Thoracic aorta endothelial cell (primary cell): ENCODE results near the gene CDK13. TPM values are rescaled to one million over a fixed set of nuclear protein-coding genes. Genes with fewer than 3 reads are reported as not detected.

Experiments used
- small RNA-seq: library from RNA; depleted of rRNA; stranded (forward); fragments of <200 nt; gene quantifications from one replicate; pipeline ENCODE3, GENCODE V24; 2012
- total RNA-seq: library from RNA; depleted of rRNA; stranded (reverse); fragments of >200 nt; gene quantifications from 2 replicates; pipeline ENCODE4 v1.2.3, GENCODE V29; 2012

The CDK13 gene
- 90.1 and 104 TPM in 2 replicates for total RNA-seq

GRCh38 chr7:39949971-39950472 lies at the start of gene CDK13:
TSS of gene CDK13 (plus strand) at chr7:39950256. CDS start at chr7:39950642, 386 bp downstream.

GRCh38 chr7:40134428-40135316 lies 184.6 kb downstream of the CDK13 start, which contains the start of the genes MPLKIP and SUGCT:
TSS of gene MPLKIP (minus strand) at chr7:40134622. CDS start at chr7:40134567, 55 bp downstream.
TSS of gene SUGCT (plus strand) at chr7:40135005.

Small RNA genes lying within 50 kb of the gene (small RNA-seq; reads per million reads assigned to genes)
- gene AC006023.1 (not detected), gene AC006023.2 (not detected)

Other genes with a start within 250 kb of the CDK13 start
- 21.0 and 38.3 TPM in 2 replicates for gene MPLKIP, start 184.4 kb downstream of the CDK13 start, total RNA-seq
- 1.8 and 2.0 TPM in 2 replicates for gene SUGCT, start 184.7 kb downstream of the CDK13 start, total RNA-seq